ENCODE measurements around the gene BCL11B.

DNA sequence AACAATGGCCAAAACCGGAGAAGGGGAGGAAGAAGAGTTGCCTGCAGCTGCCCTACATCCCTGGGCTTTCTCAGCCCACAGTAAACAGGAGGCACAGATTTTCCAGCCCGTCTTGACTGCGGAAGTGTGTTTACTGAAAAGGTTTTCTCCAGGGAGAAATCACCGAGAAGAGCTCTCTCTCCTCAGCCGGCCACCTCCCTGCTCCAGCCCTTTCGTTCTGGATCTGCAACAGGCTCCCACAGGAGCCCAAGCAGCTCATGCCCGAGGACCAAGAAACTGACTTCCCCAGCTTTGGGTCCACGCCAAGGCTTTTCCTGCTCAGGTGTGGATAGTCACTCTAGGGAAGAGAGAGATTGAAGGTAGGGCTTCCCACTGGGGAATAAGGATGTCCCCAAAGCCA lies 61.7 kb downstream of the BCL11B start:
- TF ChIP-seq GATA2 (IDR thresholded peaks at IDR 0.05; ENCODE audit: low read depth, low read length) (no peak), GATA3 (IDR thresholded peaks at IDR 0.05; ENCODE audit: low read depth, low read length) (no peak)

All from SH-SY5Y (cell line).